ENCODE data around the gene TAMM41. TPM values are rescaled to one million over a fixed set of nuclear protein-coding genes. Genes with fewer than 3 reads are reported as not detected.

Gene TAMM41
- total RNA-seq, 1 donor from 2014 or later: 27.5 TPM

- H3K27ac ChIP-seq: no peak overlapping the region
- H3K4me3 ChIP-seq: no peak overlapping the region
- DNase-seq (ENCODE audit: extremely low spot score in 2 of 2): no peak
- intact Hi-C loops (cut with DNase I): loop anchor here (10.0 kb wide), 2 partner anchors 149 to 429 kb away; no protein-coding TSS in a partner anchor
- peaks cover 0 to 39% of the 10 kb centered on the region in 2 donors for H3K36me3 ChIP-seq
- no peaks in the 10 kb centered on the region for H3K9me3 ChIP-seq
- H3K4me1 ChIP-seq: peaks cover 21% of the 10 kb centered on the region
- TF ChIP-seq POLR2AphosphoS5 (IDR thresholded peaks at IDR 0.05; ENCODE audit: insufficient read depth in 1 of 2, low read depth in 1 of 2) (peak in 1 of 2 donors; percentile 9), CTCF (IDR thresholded peaks at IDR 0.05) (peak in 2 of 3 experiments; percentile 63 to 77), POLR2A (IDR thresholded peaks at IDR 0.05) (no peak)
- no peaks in the 10 kb centered on the region for H3K27me3 ChIP-seq
Measured at GRCh38 chr3:11803977-11804892, 42.5 kb downstream of the TAMM41 start.

GRCh38 chr3:11799791-11800190 lies 46.9 kb downstream of the TAMM41 start:
- intact Hi-C loops (cut with DNase I): loop anchor here (10.0 kb wide), 2 partner anchors 145 to 425 kb away; no protein-coding TSS in a partner anchor
- H3K27me3 ChIP-seq: no peaks in the 10 kb centered on the region
- H3K4me1 ChIP-seq: no peaks in the 10 kb centered on the region
- no peak overlapping the region for H3K27ac ChIP-seq
- no peak for DNase-seq (ENCODE audit: extremely low spot score in 2 of 2)
- TF ChIP-seq POLR2AphosphoS5 (IDR thresholded peaks at IDR 0.05; ENCODE audit: insufficient read depth in 1 of 2, low read depth in 1 of 2): no peak
- TF ChIP-seq CTCF (IDR thresholded peaks at IDR 0.05): no peak
- TF ChIP-seq POLR2A (IDR thresholded peaks at IDR 0.05): no peak
- no peak overlapping the region for H3K4me3 ChIP-seq
- no peaks in the 10 kb centered on the region for H3K9me3 ChIP-seq
- H3K36me3 ChIP-seq: peaks cover 0 to 34% of the 10 kb centered on the region in 2 donors

GRCh38 chr3:11794927-11795326 lies 51.8 kb downstream of the TAMM41 start:
- no peak overlapping the region for H3K27ac ChIP-seq

GRCh38 chr3:11791339-11792200 lies 55.1 kb downstream of the TAMM41 start:
- H3K27ac ChIP-seq: no peak overlapping the region
- peaks cover 0 to 35% of the 10 kb centered on the region in 2 donors for H3K36me3 ChIP-seq

More at GRCh38 chr3:11794927-11795326, 51.8 kb downstream of the TAMM41 start:
- H3K36me3 ChIP-seq: peaks cover 0 to 23% of the 10 kb centered on the region in 2 donors
- H3K4me1 ChIP-seq: no peaks in the 10 kb centered on the region
- intact Hi-C loops (cut with DNase I): no loop called here
- H3K9me3 ChIP-seq: no peaks in the 10 kb centered on the region
- H3K27me3 ChIP-seq: no peaks in the 10 kb centered on the region
- no peak for DNase-seq (ENCODE audit: extremely low spot score in 2 of 2)
- no peak for TF ChIP-seq POLR2AphosphoS5 (IDR thresholded peaks at IDR 0.05; ENCODE audit: insufficient read depth in 1 of 2, low read depth in 1 of 2)
- TF ChIP-seq CTCF (IDR thresholded peaks at IDR 0.05): no peak
- no peak for TF ChIP-seq POLR2A (IDR thresholded peaks at IDR 0.05)
- no peak overlapping the region for H3K4me3 ChIP-seq

More at GRCh38 chr3:11791339-11792200, 55.1 kb downstream of the TAMM41 start:
- intact Hi-C loops (cut with DNase I): no loop called here
- Histone ChIP-seq H3K27me3 (no peaks in the 10 kb centered on the region), H3K4me3 (no peak overlapping the region), H3K9me3 (no peaks in the 10 kb centered on the region), H3K4me1 (no peaks in the 10 kb centered on the region)
- TF ChIP-seq CTCF (IDR thresholded peaks at IDR 0.05) (no peak), POLR2A (IDR thresholded peaks at IDR 0.05) (no peak), POLR2AphosphoS5 (IDR thresholded peaks at IDR 0.05; ENCODE audit: insufficient read depth in 1 of 2, low read depth in 1 of 2) (no peak)
- DNase-seq (ENCODE audit: extremely low spot score in 2 of 2): no peak
